K562 (cell line): ENCODE data around the gene H2AZ2. TPM values are rescaled to one million over a fixed set of nuclear protein-coding genes. Genes with fewer than 3 reads are reported as not detected.

Experiments
- ADNP ChIP-seq: fragments of 200-800 bp; sonication (Bioruptor generic); IDR thresholded peaks from 2 replicates; pipeline ENCODE4 v1.6.1; 2016; ENCODE audit warnings: missing genetic modification characterization, missing compliant biosample characterization
- CBX8 ChIP-seq: fragments of 200-600 bp; sonication (generic); IDR thresholded peaks from 2 replicates; pipeline ENCODE4 v1.6.1; 2012; ENCODE audit warnings: borderline replicate concordance, mixed run types, low read depth, mild to moderate bottlenecking, moderate library complexity, mixed read lengths, low read length, control low read depth, inconsistent platforms; ENCODE audit not compliant: poor library complexity, severe bottlenecking; ENCODE audit errors: extremely low read depth
- GABPB1 ChIP-seq: sonication (generic); formaldehyde crosslinking; IDR thresholded peaks from 2 replicates; pipeline ENCODE4 v1.8.0; 2022; ENCODE audit warnings: mild to moderate bottlenecking, missing genetic modification reagents
- HCFC1 ChIP-seq: IDR thresholded peaks from 2 replicates; pipeline ENCODE4 v1.6.1; 2012; ENCODE audit warnings: low read depth, low read length, improper control_type of control experiment
- MBD2 ChIP-seq: sonication (generic); IDR thresholded peaks from 2 replicates; pipeline ENCODE4 v1.6.1; 2016; ENCODE audit warnings: low read depth, borderline replicate concordance
- NFATC3 ChIP-seq: fragments of 450-650 bp; IDR thresholded peaks from 2 replicates; pipeline ENCODE4 v1.6.1; 2017; ENCODE audit warnings: mild to moderate bottlenecking
- OTX1 ChIP-seq: fragments of 450-650 bp; formaldehyde crosslinking; IDR thresholded peaks from 2 replicates; pipeline ENCODE4 v1.4.0; 2022; ENCODE audit warnings: mild to moderate bottlenecking
- PHF21A ChIP-seq: fragments of 450-650 bp; IDR thresholded peaks from 2 replicates; pipeline ENCODE4 v1.6.1; 2017; ENCODE audit warnings: low read depth, borderline replicate concordance
- RBM22 ChIP-seq: fragments of 200-400 bp; formaldehyde crosslinking; IDR thresholded peaks from 2 replicates; pipeline ENCODE4 v1.6.1; 2018; ENCODE audit warnings: low read length, low read depth; ENCODE audit not compliant: poor library complexity, severe bottlenecking
- SIN3A ChIP-seq, 2 experiments: fragments of 150-350 bp in 1 of 2; IDR thresholded peaks; 2 replicates each; pipeline ENCODE4 v1.6.1; 2011 to 2016; ENCODE audit warnings: borderline replicate concordance in 2 of 2, low read depth in 2 of 2, low read length in 2 of 2, mild to moderate bottlenecking in 2 of 2, moderate library complexity in 2 of 2; ENCODE audit not compliant: control insufficient read depth in 1 of 2
- SP1 ChIP-seq: sonication (generic); formaldehyde crosslinking; IDR thresholded peaks from 2 replicates; pipeline ENCODE4 v1.8.1; 2022; ENCODE audit warnings: mild to moderate bottlenecking, missing genetic modification reagents
- SREBF1 ChIP-seq: fragments of 150-350 bp; IDR thresholded peaks from 2 replicates; pipeline ENCODE4 v1.6.1; 2014; ENCODE audit warnings: antibody characterized with exemption, low read depth, low read length, borderline replicate concordance
- TEAD4 ChIP-seq, 2 experiments: sonication (generic) in 1 of 2; formaldehyde crosslinking in 1 of 2; IDR thresholded peaks; 2 replicates each; pipeline versions ENCODE4 v1.6.1 to v1.8.0; 2012 to 2022; ENCODE audit warnings: borderline replicate concordance in 1 of 2, inconsistent platforms in 1 of 2, low read length in 1 of 2, mild to moderate bottlenecking in 1 of 2, missing genetic modification reagents in 1 of 2
- XRCC5 ChIP-seq: fragments of 200-400 bp; formaldehyde crosslinking; IDR thresholded peaks from 2 replicates; pipeline ENCODE4 v1.6.1; 2017; ENCODE audit warnings: low read depth, mild to moderate bottlenecking, low read length
- ZC3H8 ChIP-seq: fragments of 450-650 bp; IDR thresholded peaks from 2 replicates; pipeline ENCODE4 v1.6.1; 2017
- ZNF224 ChIP-seq: sonication (generic); formaldehyde crosslinking; IDR thresholded peaks from 2 replicates; pipeline ENCODE4 v1.8.0; 2022; ENCODE audit warnings: mild to moderate bottlenecking, missing genetic modification reagents
- ZNF668 ChIP-seq: fragments of 250-450 bp; sonication (Bioruptor Pico); IDR thresholded peaks from 2 replicates; pipeline ENCODE4 v1.8.0; 2022; ENCODE audit warnings: mild to moderate bottlenecking, inconsistent platforms
- polyA plus RNA-seq, 8 experiments: library from polyadenylated mRNA; depleted of rRNA in 4 of 8; stranded (reverse) in 5 of 8; unstranded in 3 of 8; fragments of >200 nt; fragmentation: Nextera tagmentation in 2 of 8; fragmentation: Illumina TruSeq in 1 of 8; extraction: Ambion mirVana in 2 of 8; extraction: Trizol in 1 of 8; gene quantifications; 2 replicates each; pipeline versions ENCODE4 v1.2.1 to v1.2.3, GENCODE V29; 2011 to 2014; ENCODE audit warnings: inconsistent platforms in 1 of 8, missing spikeins in 1 of 8
- total RNA-seq, 7 experiments: library from RNA; depleted of rRNA in 6 of 7; stranded (reverse); fragments of >200 nt in 6 of 7; fragmentation: Illumina TruSeq in 2 of 7; extraction: Trizol in 2 of 7; gene quantifications; 2 replicates each; pipeline versions ENCODE4 v1.2.1 to v1.2.3, GENCODE V29; 2011 to 2021; ENCODE audit warnings: low replicate concordance in 1 of 7
- TF ChIP-seq, protein P1 (sequence below): fragments of 250-450 bp; sonication (Bioruptor Pico); IDR thresholded peaks from 2 replicates; pipeline ENCODE4 v1.5.0; 2021
- TF ChIP-seq, protein P2 (sequence below): fragments of 150-350 bp; conservative IDR thresholded peaks from 2 replicates; pipeline ENCODE4 v1.6.1; 2014; ENCODE audit warnings: low read length
- TF ChIP-seq, protein P3 (sequence below): fragments of 250-450 bp; sonication (Bioruptor Pico); IDR thresholded peaks from 2 replicates; pipeline ENCODE4 v1.4.0; 2020; ENCODE audit warnings: borderline replicate concordance
- TF ChIP-seq, protein P4 (sequence below): fragments of 250-450 bp; sonication (Bioruptor Pico); IDR thresholded peaks from 2 replicates; pipeline ENCODE4 v1.9.0; 2021; ENCODE audit warnings: mild to moderate bottlenecking

The H2AZ2 gene
- total and polyA plus RNA-seq, 9 of the 15 experiments (the other 6 are each of a cell fraction or from before 2014, with no cell fraction given), result 105 to 382 (median 286) TPM

DNA sequence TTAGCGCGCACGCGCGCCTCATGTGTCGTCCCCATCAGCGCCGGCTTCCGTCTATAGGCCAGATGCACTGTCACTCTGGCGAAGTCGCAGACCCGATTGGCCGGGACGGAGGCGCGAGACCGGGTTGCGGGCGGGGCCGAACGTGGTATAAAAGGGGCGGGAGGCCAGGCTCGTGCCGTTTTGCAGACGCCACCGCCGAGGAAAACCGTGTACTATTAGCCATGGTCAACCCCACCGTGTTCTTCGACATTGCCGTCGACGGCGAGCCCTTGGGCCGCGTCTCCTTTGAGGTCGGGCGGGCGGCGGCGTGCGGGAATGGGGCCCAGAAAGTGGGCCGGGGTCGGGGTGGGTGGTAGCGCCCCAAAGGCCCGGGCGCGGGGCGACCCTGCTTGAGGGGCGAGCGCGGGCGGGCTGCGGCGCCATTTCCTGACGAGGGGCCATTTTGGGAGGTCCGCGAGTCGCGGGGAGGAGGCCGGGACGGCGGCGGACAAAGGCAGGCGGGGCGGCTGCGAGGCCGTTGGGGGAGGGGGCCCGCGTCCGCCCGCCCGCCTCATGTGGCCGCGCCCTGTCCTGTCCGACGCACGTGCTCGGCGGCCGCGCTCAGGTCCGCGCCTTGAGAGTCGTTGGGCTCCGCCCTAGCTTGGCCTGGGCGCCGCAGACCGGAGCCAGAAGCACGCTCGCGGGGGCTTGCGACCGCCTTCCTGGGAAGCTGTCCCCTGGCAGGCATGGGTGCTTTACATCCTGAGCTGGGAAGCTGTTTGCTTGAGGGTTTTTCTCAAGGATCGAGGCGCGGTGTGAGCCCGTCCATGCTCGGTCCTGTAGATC, 51.2 kb downstream of the H2AZ2 start, which contains the start of gene PPIA (continued):
- TF ChIP-seq, protein P1, sequence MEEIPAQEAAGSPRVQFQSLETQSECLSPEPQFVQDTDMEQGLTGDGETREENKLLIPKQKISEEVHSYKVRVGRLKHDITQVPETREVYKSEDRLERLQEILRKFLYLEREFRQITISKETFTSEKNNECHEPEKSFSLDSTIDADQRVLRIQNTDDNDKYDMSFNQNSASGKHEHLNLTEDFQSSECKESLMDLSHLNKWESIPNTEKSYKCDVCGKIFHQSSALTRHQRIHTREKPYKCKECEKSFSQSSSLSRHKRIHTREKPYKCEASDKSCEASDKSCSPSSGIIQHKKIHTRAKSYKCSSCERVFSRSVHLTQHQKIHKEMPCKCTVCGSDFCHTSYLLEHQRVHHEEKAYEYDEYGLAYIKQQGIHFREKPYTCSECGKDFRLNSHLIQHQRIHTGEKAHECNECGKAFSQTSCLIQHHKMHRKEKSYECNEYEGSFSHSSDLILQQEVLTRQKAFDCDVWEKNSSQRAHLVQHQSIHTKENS, result no peak
- TF ChIP-seq RBM22, result peak; percentile 99
- no peak for TF ChIP-seq CBX8
- no peak for TF ChIP-seq ZC3H8
- TF ChIP-seq NFATC3, result no peak
- TF ChIP-seq PHF21A, result no peak
- TF ChIP-seq ZNF224, result no peak
- TF ChIP-seq SREBF1, result peak; percentile 96
- TF ChIP-seq ADNP (tag), result no peak
- TF ChIP-seq OTX1 (CRISPR knock-in tag), result no peak
- TF ChIP-seq TEAD4 (IDR thresholded peaks at IDR 0.05; ENCODE audit: low read length), result peak; percentile 77; the same call in 1 of the 2 replicates
- 0 out of 2 replicates have a peak, but pooled peaks have one; percentile 63 for TF ChIP-seq TEAD4 (CRISPR knock-in tag; IDR thresholded peaks at IDR 0.05; ENCODE audit: borderline replicate concordance)
- TF ChIP-seq, protein P2, sequence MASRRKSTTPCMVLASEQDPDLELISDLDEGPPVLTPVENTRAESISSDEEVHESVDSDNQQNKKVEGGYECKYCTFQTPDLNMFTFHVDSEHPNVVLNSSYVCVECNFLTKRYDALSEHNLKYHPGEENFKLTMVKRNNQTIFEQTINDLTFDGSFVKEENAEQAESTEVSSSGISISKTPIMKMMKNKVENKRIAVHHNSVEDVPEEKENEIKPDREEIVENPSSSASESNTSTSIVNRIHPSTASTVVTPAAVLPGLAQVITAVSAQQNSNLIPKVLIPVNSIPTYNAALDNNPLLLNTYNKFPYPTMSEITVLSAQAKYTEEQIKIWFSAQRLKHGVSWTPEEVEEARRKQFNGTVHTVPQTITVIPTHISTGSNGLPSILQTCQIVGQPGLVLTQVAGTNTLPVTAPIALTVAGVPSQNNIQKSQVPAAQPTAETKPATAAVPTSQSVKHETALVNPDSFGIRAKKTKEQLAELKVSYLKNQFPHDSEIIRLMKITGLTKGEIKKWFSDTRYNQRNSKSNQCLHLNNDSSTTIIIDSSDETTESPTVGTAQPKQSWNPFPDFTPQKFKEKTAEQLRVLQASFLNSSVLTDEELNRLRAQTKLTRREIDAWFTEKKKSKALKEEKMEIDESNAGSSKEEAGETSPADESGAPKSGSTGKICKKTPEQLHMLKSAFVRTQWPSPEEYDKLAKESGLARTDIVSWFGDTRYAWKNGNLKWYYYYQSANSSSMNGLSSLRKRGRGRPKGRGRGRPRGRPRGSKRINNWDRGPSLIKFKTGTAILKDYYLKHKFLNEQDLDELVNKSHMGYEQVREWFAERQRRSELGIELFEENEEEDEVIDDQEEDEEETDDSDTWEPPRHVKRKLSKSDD, result peak; percentile 6; the same call in 1 of the 2 replicates
- TF ChIP-seq, protein P3, sequence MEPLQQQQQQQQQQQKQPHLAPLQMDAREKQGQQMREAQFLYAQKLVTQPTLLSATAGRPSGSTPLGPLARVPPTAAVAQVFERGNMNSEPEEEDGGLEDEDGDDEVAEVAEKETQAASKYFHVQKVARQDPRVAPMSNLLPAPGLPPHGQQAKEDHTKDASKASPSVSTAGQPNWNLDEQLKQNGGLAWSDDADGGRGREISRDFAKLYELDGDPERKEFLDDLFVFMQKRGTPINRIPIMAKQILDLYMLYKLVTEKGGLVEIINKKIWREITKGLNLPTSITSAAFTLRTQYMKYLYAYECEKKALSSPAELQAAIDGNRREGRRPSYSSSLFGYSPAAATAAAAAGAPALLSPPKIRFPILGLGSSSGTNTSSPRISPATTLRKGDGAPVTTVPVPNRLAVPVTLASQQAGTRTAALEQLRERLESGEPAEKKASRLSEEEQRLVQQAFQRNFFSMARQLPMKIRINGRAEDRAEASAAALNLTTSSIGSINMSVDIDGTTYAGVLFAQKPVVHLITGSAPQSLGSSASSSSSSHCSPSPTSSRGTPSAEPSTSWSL (CRISPR knock-in tag), result no peak
- no peak for TF ChIP-seq XRCC5
- TF ChIP-seq SP1 (CRISPR knock-in tag), result peak; percentile 97
- TF ChIP-seq, protein P4, sequence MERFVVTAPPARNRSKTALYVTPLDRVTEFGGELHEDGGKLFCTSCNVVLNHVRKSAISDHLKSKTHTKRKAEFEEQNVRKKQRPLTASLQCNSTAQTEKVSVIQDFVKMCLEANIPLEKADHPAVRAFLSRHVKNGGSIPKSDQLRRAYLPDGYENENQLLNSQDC, result no peak
- peak; percentile 76 to 88; a peak in 3 of 4 replicates for TF ChIP-seq SIN3A (IDR thresholded peaks at IDR 0.05; ENCODE audit: borderline replicate concordance in 2 of 2, control insufficient read depth in 1 of 2, low read depth in 2 of 2, low read length in 2 of 2)
- TF ChIP-seq ZNF668 (CRISPR knock-in tag), result no peak; the same call in 1 of the 2 replicates
- peak; percentile 59; the same call in 1 of the 2 replicates for TF ChIP-seq GABPB1
- TF ChIP-seq HCFC1, result peak; percentile 28; the same call in 1 of the 2 replicates
- peak; percentile 95 for TF ChIP-seq MBD2
